NCI-H2081 treated with DMSO at 0.1 percent for 48 hours (cell line): Measurements from ENCODE around the gene HTR3B.

Source experiments
- DNase-seq: peaks from one replicate; lab custom pipeline; 2025; lab: John Stamatoyannopoulos, UW

HTR3B gene

DNA sequence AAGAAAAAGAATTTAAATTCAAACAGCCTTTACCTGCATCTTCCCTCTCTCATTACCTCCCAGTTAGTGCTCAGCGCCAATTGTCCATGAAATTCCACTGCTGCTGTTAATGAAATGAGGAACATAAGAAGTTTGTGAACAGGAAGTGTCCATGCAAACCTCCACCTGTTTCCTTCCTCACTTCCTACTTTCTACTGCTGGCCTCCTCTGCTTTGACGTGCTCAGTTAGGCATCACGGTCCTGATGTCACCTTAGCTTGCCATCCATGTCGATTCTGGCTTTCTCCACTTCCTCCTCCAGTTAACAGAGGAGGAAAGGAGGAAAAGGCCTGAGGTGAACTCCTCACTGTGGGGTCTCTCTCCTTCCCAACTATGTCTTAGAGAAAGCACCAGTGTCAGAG is 43.4 kb downstream of the HTR3B start:
- no peak for DNase-seq

DNA sequence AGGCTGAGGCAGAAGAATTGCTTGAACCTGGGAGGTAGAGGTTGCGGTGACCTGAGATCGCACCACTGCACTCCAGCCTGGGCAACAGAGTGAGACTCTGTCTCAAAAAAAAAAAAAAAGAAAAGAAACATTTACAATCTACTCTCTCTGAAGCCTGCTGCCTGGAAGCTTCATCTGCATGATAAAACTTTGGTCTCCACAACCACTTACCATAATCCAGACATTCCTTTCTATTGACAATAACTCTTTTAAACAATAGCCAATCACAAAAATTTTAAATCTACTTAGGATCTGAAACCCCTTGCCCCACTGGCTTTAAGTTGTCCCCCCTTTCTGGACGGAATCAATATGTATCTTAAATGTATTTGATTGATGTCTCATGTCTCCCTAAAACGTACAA is 45.3 kb downstream of the HTR3B start:
- no peak for DNase-seq

DNA sequence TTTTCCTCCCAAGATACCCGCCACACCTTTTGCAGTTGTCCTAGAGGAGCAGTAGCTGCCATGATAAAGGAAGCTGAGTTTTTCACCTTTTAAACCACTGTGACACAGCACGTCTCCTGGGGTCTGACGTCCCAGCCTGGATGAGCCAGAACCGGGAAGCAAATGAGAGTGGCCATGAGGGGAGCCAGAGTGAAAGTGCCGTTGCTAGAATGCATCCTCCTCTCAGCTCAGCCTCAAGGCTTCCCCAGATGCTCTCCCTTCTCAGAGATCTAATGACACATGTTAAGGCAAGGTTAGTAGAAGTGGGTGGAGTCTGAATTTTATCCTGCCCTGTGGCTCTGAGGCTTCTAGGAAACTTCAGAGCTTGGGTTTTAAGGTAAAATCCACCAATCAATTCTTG is 46.9 kb downstream of the HTR3B start:
- no peak for DNase-seq

DNA sequence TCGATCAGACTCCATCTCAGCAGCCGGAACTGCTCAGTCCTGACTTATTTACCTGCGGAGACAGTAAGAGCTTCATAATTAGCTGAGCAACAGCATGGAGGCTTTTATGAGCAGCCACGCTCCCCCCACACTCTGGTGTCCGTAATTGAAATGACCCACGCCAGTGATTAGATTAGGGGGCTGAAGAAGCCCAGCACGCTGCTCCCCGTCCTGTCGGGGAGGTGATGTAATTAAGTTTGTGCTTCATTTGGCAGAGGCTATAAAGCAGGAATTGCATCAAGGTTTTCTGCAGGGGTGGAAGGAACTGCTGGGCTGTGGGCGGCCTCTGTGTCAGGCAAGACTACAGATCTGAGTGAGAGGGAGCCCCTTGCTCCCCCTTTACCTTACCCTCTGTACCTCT is 47.5 kb downstream of the HTR3B start:
- DNase-seq = no peak

DNA sequence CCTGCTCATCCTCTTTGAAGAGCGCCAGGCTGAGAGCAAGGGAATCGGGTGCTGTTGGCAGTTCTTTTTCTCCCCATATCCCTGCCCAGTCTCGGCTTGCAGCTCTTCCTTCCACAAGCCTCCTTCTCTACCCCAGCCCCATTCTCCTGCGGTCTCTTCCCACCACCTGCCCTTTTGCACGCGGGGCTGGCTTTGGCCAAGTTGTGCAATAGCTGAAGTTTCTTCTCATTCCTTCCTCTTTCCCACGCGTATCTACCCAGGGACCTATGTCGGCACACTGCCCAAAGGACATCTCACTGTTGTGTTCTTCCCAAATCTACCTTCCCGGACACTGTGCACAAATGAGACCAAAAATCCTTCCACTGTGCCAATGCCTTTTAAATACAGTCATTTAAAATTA is 48.0 kb downstream of the HTR3B start:
- no peak for DNase-seq

DNA sequence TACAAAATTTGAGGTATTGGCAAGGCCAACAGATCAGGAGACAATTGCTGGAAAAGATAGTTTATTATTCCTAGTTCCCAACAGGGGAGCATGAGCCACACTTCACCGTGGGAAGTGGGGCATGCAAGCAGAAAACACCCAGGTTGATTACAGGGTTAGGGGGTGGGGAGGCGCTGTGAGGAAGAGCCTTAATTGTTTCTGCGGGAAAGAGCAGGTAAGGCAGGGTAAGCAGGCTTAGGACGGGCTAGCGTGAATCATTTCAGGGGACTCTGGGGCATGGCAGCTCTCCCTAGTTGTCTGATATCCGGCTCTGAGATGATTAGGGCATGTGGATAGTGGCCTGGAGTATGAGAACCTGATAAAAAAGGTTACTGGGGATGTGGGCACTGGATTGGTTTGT is 49.6 kb downstream of the HTR3B start:
- DNase-seq = no peak

DNA sequence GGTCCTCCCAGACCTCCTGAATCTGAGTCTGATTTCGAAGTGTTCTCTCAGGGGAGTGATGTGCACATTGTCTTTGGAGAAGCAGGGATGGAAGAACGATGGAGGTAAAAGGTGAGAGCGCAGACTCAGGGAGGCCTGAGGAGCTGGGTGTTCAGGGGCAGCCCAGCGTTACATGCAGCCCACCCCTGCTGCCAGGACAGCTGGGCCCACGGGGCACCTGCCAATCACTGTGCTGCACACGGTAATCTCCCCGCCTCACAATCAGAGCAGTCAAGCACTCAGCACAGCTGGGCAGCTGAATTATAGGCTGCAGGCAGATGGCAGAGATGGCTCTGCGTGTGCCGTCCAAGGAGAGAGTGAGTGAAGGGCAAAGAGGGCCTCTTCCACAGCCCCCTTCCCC is 52.4 kb downstream of the HTR3B start:
- DNase-seq = no peak

DNA sequence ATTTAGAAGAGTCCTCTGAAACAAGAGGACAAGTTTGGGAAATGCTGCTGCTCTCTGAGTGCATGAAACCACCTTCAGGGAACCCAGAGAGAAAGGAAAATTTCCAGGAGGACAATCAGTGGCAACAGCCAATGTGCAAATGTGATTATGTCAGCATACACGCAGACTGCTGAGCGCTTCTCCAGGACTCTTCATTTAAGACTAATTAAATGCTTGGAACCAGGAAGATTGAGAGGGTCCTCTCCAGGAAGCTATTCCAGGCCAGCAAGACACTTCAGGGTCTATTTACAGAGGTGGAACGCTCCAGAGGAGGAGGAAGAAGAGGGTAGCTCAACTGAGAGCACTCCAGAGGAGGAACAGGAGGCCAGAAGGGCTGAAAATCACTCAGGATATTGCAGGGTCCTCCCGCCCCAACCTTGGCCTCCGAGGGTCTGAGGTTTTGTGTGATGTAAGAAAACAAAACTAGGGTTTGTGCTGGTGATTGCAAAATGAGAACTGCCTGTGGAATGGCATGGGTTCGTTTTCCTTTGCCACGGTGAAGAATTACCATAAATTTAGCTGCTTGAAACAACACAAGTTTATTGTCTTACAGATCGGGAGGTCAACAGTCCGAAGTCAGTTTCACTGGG is 56.2 kb downstream of the HTR3B start:
- no peak for DNase-seq

DNA sequence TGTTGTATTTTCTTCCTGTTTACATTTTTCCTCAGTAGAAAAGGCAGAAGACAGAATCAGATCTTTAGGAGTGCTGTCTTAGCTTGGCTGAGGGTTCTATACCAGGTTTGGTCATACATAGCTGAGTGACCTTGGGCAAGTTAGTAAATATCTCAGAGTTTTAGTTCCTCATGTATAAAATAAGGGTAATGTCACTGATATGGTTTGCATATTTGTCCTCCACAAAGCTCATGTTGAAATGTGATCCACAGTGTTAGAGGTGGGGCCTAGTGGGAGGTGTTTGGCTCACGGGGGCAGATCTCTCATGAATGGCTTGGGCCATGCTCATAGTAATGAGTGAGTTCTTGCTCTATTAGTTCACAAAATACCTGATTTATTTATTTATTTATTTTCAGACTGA is 62.8 kb downstream of the HTR3B start:
- DNase-seq = no peak

DNA sequence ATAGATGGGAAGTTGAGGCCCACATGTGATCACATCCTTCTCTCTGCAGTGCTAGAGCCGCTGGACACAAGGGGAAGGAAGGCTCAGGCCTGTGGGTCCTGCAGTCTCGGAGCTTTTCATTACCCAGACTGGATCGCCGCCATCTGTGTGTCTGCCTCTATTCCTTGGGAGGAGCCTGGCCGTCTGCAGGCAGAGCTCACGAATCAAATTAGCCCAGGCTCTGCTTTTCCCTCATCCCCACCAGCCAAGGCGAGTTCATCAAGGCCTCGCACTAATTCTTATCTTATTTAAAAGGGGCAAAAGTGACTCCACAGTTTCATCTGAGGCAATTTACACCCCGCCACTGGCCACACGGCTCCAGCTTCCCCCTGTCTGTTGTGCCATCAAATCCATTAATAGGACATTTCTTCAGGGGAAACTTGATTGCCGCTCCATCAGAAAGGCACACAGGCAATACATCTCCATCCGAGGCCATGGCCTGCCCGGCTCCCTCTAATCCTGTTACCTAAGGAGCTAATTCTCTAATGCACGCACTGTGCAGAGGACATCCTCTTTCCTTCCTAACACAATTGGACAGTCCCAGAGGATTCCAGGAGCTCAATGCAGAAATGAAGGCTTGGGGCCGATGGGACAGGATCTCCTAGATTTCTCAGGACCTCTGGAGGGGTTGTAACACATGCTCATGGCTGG is 67.1 kb downstream of the HTR3B start:
- DNase-seq = no peak

DNA sequence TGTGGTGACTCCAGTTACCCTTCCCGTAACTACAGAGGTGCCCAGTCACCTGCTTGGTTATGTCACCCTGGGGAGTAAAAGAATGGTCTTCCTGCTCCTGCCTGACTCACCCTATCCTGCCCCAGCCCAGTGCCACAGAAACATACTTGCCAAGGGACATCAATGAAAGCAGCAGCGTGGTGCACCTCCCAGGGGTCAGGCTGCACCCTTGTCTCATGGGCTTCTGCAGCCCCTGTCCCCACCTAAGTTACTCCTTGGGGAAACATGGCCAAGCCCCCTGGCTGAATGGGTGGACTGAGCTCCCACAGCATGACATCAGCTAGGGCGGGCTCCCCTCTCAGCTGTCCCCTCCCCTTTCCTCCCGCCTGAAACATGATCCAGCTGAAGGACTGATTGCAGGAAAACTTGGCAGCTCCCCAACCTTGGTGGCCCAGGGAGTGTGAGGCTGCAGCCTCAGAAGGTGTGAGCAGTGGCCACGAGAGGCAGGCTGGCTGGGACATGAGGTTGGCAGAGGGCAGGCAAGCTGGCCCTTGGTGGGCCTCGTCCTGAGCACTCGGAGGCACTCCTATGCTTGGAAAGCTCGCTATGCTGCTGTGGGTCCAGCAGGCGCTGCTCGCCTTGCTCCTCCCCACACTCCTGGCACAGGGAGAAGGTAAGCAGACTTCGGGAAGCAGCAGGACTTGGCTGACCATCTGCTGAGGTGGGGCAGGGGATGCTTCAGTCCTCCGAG is 70.3 kb downstream of the HTR3B start, which contains the start of gene HTR3A:
TSS of gene HTR3A (plus strand) at position 368 of the 730 bp plus-strand sequence. CDS start at position 586, 218 bp downstream.
- peak; percentile 30 for DNase-seq

DNA sequence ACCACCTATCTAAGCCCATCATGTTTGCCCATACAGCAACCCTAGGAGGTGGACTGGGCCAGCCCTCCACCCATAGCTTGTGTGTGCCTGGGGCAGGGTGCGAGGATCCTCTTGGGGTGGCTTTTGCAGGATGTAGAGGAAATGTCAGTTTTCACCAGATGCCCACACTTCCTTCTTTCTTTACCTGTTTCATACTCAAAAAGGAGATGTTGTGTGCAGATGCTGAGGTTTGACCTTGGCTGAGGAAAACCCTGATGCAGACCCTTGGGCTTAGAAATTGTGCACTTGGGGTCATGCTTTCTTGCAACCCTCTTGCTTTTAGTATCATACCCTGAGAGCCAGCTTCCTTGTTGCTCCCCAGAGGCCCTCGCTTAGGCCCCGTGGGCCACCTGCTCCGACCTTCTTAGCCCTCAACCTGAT is 72.5 kb downstream of the HTR3B start:
- DNase-seq = no peak

DNA sequence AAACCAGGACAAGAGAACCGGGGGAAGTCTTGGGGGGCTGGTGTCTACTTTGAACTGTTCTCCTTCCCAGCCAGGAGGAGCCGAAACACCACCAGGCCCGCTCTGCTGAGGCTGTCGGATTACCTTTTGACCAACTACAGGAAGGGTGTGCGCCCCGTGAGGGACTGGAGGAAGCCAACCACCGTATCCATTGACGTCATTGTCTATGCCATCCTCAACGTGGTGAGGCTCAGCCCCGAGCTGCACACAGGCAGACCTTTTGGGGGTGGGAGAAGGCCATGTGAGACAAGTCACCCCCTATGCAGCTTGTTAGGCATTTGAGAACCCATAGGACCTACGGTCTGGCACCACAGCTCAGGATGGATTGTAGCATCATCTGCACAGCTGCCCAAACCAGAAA is 73.1 kb downstream of the HTR3B start:
- no peak for DNase-seq

DNA sequence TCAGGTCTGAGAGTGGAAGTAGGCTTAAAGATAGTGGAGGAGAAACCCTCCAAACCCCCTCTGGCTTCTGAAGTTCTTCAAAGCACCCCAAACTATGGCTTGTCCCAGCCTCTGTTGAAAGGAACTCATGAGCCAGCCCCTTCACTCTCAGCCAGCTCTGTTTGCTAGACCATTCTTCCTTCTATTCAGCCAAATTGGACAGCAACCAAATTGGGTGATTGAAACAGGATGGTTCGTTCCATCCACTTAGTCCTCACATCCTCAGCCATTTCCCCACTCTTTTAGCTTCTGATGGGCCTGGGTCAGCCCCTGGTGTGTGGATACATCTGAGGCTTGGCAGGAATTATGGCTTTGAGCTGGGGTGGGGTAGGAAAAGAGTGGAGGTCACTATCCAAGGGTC is 74.8 kb downstream of the HTR3B start:
- no peak for DNase-seq

DNA sequence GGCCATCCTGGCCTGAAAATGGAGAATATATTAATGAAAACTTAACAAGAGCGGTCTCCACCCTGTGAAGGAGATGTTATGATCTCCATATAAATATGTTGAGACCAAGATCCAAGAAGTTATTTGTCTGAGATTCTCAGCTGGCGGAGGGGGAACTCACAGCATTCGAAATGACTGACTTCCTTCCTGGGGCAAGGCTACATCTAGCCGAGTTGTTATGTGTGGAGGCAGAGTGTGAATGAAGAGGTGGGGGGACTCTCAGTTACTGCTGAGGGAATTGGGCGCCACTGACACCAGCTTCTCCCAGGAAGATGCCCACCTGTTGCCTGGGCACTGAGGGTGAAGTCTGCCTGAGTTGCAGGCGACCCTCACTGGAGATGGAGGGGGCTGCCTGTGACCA is 76.2 kb downstream of the HTR3B start:
- DNase-seq = no peak

DNA sequence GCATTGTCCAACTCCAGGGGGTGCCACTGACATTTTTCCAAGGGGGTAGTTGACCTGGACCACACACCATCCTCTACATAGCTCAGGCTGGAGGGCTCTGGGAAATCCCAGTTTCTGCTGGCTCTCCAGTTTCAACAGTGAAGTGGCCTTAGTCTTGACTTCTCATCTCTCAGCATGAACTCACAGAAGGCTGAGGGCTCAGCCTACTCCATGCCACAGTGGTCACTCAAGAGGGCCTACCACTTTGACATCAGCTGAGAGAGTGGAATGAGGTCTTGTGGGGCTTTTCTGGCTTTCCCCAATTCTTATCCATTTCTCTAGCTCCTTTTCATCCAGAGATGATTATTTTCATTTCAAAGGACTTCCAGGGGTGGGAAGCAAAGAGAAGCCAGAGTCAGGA is 77.7 kb downstream of the HTR3B start:
- DNase-seq = no peak

DNA sequence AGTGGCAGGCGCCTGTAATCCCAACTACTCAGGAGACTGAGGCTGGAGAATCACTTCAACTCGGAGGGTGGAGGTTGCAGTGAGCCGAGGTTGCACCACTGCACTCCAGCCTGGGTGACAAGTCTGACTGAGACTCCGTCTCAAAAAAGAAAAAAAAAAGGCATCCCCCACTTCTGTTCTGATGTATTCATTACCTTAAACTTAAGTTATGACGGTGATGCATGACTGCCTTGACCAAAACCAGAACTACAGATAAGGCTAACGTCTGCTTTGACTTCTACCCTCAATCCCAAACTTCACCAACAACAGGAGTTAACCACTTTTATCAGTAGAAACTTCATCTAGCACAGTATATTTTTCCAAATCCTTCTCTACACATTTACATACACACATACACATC is 80.2 kb downstream of the HTR3B start:
- DNase-seq = no peak

DNA sequence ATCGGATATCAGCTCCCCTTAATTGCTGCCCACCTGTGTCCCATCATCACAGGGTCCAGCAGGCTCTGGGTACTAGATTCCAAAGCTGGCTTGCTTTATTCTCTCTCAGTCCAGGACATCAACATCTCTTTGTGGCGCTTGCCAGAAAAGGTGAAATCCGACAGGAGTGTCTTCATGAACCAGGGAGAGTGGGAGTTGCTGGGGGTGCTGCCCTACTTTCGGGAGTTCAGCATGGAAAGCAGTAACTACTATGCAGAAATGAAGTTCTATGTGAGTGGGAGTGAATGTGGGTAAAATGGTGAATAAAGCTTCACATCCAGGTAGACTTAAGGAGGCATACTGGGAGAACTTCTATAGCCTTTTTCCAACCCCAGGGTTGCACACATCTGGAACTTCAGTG is 81.3 kb downstream of the HTR3B start:
- no peak for DNase-seq

DNA sequence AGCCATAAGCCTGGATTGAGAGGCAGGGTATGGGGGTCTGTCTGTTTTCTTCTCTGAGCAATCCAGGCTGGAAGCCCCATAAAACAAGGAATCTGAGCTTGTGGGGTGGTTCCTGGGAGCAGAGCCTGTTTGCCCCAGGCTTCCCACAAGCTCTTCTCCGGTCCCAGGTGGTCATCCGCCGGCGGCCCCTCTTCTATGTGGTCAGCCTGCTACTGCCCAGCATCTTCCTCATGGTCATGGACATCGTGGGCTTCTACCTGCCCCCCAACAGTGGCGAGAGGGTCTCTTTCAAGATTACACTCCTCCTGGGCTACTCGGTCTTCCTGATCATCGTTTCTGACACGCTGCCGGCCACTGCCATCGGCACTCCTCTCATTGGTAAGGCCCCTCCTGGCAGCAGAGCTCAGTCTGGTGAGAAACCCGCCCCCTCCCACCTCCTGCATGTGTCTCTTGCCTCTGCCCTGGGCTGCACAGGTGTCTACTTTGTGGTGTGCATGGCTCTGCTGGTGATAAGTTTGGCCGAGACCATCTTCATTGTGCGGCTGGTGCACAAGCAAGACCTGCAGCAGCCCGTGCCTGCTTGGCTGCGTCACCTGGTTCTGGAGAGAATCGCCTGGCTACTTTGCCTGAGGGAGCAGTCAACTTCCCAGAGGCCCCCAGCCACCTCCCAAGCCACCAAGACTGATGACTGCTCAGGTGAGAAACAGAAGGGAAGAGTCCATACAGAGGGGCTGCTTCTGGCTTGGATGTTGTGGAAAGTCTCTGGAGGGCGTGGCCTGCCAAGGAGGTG is 82.0 kb downstream of the HTR3B start:
- DNase-seq = no peak

DNA sequence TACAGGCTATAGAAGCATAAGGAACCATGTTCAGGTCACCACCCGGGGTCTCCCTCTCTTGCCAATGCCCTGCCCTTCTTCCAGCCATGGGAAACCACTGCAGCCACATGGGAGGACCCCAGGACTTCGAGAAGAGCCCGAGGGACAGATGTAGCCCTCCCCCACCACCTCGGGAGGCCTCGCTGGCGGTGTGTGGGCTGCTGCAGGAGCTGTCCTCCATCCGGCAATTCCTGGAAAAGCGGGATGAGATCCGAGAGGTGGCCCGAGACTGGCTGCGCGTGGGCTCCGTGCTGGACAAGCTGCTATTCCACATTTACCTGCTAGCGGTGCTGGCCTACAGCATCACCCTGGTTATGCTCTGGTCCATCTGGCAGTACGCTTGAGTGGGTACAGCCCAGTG is 84.8 kb downstream of the HTR3B start:
- DNase-seq = no peak

DNA sequence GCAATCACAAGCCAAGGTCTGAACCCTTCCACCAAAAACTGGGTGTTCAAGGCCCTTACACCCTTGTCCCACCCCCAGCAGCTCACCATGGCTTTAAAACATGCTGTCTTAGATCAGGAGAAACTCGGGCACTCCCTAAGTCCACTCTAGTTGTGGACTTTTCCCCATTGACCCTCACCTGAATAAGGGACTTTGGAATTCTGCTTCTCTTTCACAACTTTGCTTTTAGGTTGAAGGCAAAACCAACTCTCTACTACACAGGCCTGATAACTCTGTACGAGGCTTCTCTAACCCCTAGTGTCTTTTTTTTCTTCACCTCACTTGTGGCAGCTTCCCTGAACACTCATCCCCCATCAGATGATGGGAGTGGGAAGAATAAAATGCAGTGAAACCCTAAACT is 85.3 kb downstream of the HTR3B start:
- DNase-seq = no peak

DNA sequence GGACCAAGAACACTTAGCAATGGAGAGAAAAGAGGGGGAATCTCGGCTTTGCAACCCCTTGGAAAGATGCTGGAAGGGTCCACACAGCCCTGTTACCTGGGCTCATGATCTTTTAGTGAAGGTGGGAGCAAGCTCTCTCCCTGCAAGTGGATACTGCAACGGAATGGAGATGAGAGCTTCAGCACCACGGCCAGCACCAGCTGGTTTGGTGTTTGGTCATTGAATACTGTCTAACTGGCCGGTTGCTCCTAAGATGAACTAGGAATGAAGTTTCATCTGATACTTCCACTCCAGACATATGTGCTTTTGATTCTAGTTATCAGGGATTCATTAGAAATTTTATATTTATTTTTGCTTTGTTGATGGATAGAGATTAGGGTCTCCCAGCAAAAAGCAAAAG is 86.6 kb downstream of the HTR3B start:
- DNase-seq = no peak
